ENCODE data around the gene RAB4A. TPM values are rescaled to one million over a fixed set of nuclear protein-coding genes. Genes with fewer than 3 reads are reported as not detected.

RAB4A gene
- total RNA-seq, 1 experiment from 2014 or later = 66.7 TPM

- Histone ChIP-seq H3T11ph (ENCODE audit: low read length) (no peak overlapping the region), H2AK5ac (ENCODE audit: insufficient read length, low read length) (no peak overlapping the region), H3K18ac (ENCODE audit: insufficient read length, low read depth, low read length) (no peak overlapping the region), H3K4ac (ENCODE audit: low read depth, low read length) (no peak overlapping the region), H4K20me1 (ENCODE audit: control insufficient read depth, insufficient read depth, insufficient read length) (no peaks in the 10 kb centered on the region), H3K23ac (ENCODE audit: insufficient read length, low read depth, low read length) (no peak overlapping the region), H3K9ac (ENCODE audit: extremely low read depth, insufficient read length, low read length) (no peak overlapping the region), H3K27ac (ENCODE audit: insufficient read length, low read depth, low read length) (no peak overlapping the region), H3K56ac (ENCODE audit: insufficient read length, low read depth, low read length) (no peak overlapping the region), H2BK120ac (ENCODE audit: low read depth, low read length, poor library complexity, severe bottlenecking) (no peak overlapping the region), H3K79me1 (ENCODE audit: insufficient read depth, low read depth, low read length, poor library complexity, severe bottlenecking) (no peaks in the 10 kb centered on the region), H4K91ac (ENCODE audit: insufficient read length, low read depth, low read length) (no peak overlapping the region), H2BK20ac (ENCODE audit: low read depth, low read length, poor library complexity, severe bottlenecking) (no peak overlapping the region), H3K9me3 (ENCODE audit: control insufficient read depth, low read depth, low read length) (no peaks in the 10 kb centered on the region), H2BK15ac (ENCODE audit: low read depth, low read length) (no peak overlapping the region), H2AFZ (ENCODE audit: low read length) (no peak overlapping the region), H3K27me3 (ENCODE audit: insufficient read depth, low read length) (no peaks in the 10 kb centered on the region), H3K4me2 (ENCODE audit: insufficient read depth, insufficient read length, low read length) (no peak overlapping the region), H2BK5ac (ENCODE audit: insufficient read length, low read length) (no peak overlapping the region), H3K14ac (ENCODE audit: insufficient read depth, low read length) (no peak overlapping the region), H3K4me1 (ENCODE audit: insufficient read depth, low read length) (no peaks in the 10 kb centered on the region), H2BK12ac (ENCODE audit: insufficient read length, low read depth, low read length) (no peak overlapping the region), H3K79me2 (ENCODE audit: insufficient read depth, low read length) (no peaks in the 10 kb centered on the region), H4K8ac (replicated peaks; ENCODE audit: insufficient read length, low read depth, low read length) (no peak overlapping the region), H3K23me2 (ENCODE audit: insufficient read length, low read depth, low read length, poor library complexity, severe bottlenecking) (no peaks in the 10 kb centered on the region), H4K5ac (ENCODE audit: insufficient read length, low read depth, low read length) (no peak overlapping the region)
- H3K27me3 Mint-ChIP-seq (ENCODE audit: low read depth) = no peaks in the 10 kb centered on the region
- WGBS (ENCODE audit: extremely low coverage, insufficient read length, low lambda C conversion rate) = no CpG with 5 or more reads among the region's 2 CpGs
- H3K9me3 Mint-ChIP-seq = peaks cover 4 to 5% of the 10 kb centered on the region in 2 experiments; a peak in 4 of 5 replicates
- no peak overlapping the region for H3K27ac Mint-ChIP-seq
- H3K36me3 Mint-ChIP-seq (ENCODE audit: insufficient read depth in 1 of 3, low read depth in 3 of 3) = peaks cover 2 to 6% (median 5%) of the 10 kb centered on the region in 3 experiments; a peak in 5 of 7 replicates
- no peak for TF ChIP-seq CTCF (conservative IDR thresholded peaks at IDR 0.05)
- DNase-seq = no peak
- H3K4me3 Mint-ChIP-seq = no peak overlapping the region
- peaks cover 11 to 13% of the 10 kb centered on the region in 2 experiments for H3K4me1 Mint-ChIP-seq
Measured at GRCh38 chr1:229262239-229262638, 8.7 kb upstream of the RAB4A start.
